OCI-LY3 (cell line): Measurements from ENCODE around the gene NAPA.

Source experiments
- EZH2phosphoT487 ChIP-seq: fragments of 200-600 bp; shearing (Covaris generic); IDR thresholded peaks from 2 replicates; pipeline ENCODE4 v1.6.1; 2018; ENCODE audit warnings: antibody characterized with exemption, mixed run types, low read depth
- TF ChIP-seq, protein P1 (sequence below): fragments of 200-600, 300-600 bp; sonication (generic); IDR thresholded peaks from 2 replicates; pipeline ENCODE4 v1.5.1; 2014; ENCODE audit warnings: antibody characterized with exemption, low read length, low read depth

GRCh38 chr19:47550129-47550528, 35.3 kb upstream of the NAPA start:
- TF ChIP-seq, protein P1, sequence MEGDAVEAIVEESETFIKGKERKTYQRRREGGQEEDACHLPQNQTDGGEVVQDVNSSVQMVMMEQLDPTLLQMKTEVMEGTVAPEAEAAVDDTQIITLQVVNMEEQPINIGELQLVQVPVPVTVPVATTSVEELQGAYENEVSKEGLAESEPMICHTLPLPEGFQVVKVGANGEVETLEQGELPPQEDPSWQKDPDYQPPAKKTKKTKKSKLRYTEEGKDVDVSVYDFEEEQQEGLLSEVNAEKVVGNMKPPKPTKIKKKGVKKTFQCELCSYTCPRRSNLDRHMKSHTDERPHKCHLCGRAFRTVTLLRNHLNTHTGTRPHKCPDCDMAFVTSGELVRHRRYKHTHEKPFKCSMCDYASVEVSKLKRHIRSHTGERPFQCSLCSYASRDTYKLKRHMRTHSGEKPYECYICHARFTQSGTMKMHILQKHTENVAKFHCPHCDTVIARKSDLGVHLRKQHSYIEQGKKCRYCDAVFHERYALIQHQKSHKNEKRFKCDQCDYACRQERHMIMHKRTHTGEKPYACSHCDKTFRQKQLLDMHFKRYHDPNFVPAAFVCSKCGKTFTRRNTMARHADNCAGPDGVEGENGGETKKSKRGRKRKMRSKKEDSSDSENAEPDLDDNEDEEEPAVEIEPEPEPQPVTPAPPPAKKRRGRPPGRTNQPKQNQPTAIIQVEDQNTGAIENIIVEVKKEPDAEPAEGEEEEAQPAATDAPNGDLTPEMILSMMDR, result no peak
- no peak for TF ChIP-seq EZH2phosphoT487
